CD4-positive, alpha-beta T cell treated with Interleukin-15 for 4 hours (primary cell): ENCODE results near the gene UQCRHL.
A peak's percentile ranks its signal among the peaks of the same experiment; 100 is the strongest.
"Not testable (repeated sequence)": the region's sequence is repeated elsewhere in the genome, so short reads cannot be mapped to it uniquely, and the experiment has no call there.

Source experiments
- DNase-seq: peaks from one replicate; pipeline ENCODE4 v3.0.0-alpha.2; 2020; ENCODE audit warnings: low spot score

UQCRHL gene

DNA sequence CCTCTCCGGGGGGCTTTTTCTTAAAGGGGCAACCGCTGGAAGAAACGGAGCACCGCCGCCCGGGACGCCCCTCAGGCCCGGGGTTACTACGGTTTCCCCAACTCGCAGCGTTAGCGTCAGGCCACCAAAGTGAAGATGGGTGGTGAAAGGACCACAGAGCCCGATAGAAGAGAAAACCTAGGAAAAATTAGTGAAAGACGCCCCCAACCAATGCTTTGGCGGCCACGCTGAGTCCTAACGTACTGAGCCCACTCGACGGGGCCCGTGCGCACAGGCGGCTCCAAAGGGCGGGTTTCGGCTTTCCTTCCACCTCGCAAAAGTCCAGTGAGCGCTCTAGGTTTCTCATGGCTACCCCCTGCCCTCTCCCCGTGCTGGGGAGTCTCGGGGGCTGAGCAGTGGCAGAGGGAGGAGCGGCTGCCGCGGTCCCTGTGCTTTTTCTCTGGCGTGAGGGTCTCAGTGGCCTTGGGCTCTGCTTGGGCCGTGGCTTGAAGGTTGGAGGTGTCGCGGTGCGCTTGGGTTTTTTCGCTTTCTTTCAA is 27.8 kb upstream of the UQCRHL start:
- no peak for DNase-seq

DNA sequence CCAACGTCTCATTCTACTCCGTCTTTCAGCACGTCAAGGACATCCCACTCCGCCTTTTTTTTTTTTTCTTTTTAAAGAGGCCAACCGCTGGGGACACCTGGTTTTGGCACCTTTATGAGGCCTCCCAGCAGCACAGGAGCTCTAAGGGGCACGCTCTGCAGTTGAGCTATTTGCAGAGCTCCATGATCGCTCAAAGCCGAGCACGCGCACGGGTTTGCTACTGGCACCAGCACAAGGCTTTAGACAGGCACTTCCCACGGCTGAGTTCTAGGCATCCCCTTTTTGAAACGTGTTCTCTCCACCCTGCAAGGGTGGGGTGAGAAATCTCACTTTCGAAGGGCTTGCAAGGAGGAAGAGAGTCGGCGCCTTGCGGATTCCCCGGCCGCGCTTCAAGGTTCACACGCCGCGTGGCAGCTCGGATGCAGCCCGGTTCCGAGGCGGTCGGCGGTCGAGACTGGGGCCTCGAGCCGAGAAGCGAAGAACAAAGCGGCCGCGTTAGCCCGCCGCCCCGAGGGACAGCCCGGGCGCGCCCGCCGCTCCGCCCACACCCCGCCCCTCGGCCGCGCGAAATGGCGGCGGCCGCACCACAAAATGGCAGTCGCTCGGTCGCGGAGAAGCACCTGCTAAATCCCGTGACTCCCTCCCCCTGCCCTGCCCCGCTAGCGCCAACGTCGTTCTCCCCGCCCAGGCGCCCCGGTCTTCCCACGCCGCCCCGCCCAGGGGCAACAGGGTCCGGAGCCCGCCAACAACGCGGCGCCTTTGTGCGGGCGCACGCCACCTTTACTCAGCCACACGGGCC is 27.2 kb upstream of the UQCRHL start:
- DNase-seq: peak; percentile 86

DNA sequence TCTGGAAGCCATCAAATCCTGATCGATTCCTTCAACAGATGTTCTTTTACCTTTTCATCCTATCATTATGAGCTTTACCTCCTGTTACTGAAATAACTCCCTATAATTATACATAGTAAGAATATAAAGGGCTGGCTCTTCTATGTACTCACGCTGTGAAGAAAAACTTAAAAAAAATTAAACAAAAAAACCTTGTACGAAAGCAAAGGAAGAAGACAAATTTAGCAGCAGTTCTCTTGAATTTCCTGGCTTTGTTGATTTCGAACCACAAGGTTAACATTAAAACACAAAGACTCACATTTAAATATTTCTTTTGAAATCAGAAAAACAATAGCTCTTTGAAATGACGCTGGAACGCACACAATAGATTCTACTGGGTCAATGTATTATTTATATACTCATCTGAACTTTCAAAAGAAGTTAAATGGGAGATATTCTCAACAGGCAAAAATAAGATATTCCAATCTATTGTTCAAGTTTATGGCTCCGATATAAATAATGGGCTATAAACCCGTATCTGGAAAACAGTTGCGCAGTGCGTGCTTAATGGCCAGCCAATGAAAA is 26.5 kb upstream of the UQCRHL start:
- DNase-seq: no peak

DNA sequence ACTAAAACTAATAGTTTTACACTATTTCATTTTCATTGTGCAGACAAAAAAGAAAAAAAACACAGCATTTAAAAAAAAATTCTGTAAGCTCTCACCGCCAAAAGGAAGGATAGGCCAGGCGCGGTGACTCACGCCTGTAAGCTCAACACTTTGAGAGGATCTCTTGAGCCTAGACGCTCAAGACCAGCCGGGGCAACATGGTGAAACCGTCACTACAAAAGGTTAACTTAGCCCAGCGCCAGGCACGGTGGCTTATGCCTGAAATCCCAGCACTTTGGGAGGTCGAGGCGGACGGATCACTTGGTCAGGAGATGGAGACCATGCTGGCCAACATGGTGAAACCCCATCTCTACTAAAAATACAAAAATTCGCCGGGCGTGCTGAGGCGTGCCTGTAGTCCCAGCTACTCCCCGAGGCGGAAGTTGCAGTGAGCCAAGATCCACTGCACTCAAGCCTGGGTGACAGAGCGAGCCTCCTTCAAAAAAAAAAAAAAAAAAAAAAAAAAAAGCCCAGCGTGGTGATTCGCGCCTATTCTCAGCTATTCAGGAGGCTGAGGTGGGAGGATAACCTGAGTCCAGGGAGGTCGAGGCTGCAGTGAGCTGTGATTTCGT is 25.7 kb upstream of the UQCRHL start:
- DNase-seq: peak; percentile 57

DNA sequence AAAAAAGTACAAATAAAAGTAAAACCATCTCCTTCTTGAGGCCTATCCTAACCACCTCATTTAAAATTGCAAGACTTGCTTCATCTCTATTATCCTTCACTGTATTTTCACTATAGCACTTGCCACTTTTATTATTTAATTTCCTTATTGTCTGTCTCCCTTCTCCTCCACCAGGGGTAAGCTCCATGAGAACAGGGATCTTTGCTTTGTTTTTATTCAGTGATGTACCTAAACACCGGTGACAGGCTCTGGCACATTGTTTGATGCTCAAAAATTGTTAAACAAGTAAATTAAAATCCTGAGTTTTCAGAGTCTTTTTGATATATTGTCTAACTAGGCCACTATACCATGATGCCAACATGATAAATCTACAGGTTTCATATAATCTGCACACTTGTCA is 22.8 kb upstream of the UQCRHL start:
- no peak for DNase-seq

DNA sequence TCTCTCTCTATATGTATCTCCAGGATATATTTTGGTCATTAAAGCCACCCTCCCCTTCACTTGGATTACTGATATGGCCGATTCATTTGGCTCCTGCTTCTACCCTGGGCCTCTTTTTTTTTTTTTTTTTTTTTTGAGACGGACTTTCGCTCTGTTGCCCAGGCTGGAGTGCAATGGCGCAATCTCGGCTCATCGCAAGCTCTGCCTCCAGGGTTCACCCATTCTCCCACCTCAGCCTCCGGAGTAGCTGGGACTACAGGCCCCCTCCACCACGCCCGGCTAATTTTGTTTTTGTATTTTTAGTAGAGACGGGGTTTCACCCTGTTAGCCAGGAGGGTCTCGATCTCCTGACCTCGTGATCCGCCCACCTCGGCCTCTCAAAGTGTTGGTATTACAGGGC is 21.5 kb upstream of the UQCRHL start:
- not testable (repeated sequence) for DNase-seq

DNA sequence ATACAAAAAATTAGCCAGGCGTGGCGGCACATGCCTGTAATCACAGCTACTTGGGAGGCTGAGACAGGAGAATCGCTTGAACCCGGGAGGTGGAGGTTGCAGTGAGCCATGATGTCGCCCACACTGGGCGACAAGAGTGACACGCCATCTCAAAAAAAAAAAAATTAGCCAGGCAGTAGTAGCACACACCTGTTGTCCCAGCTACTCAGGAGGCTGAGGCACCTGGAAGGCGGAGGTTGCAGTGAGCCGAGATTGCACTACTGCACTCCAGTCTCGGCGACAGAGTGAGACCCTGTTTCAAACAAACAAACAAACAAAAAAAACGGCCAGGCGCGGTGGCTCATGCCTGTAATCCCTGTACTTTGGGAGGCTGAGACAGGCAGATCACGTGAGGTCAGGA is 20.1 kb upstream of the UQCRHL start:
- DNase-seq: not testable (repeated sequence)

DNA sequence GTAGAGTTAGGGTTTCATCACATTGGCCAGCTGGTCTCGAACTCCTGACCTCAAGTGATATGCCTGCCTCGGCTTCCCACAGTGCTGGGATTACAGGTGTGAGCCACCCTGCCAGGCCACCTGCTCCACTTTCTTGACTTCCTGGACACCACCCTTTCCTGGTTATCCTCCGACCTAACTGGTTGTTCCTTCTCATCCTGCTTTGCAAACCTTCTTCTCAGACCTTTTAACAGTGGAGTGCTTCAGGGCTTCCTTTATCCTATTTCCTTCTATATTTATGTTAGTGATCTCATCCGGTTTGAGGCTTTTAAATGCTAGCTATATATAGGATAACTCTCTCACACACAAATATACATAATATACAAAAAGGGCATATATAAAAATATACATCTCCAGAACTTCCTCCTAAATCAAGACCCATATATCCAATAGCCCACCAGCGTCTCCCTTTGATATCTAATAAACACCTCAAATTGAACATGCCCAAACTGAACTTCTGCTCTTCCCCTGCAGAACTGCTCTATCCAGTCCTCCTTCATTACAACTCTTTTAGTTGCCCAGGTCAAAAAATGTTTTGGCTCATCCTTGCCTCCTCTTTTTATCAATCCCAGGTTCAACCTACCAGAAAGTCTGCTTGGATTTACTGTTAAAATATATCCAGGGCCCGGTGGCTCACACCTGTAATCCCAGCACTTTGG is 19.5 kb upstream of the UQCRHL start:
- no peak for DNase-seq

DNA sequence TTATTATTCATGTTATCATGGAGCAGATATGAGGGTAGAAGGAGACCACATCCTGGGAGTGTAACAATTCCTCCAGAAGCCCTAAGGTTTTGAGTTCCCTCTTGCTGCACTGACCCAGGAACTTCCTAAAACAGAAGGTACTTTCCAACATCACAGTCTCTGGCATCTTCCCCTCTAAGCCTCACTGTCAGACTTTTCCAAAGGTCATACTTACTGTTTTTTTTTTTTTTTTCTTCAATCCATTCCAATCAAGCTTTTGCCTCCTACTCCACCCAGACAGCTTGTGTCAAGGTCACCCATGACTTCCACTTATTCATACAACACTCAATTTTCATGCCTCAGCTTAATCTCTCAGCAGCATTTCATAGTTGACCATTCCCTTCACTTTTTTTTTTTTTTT is 18.4 kb upstream of the UQCRHL start:
- DNase-seq: no peak

DNA sequence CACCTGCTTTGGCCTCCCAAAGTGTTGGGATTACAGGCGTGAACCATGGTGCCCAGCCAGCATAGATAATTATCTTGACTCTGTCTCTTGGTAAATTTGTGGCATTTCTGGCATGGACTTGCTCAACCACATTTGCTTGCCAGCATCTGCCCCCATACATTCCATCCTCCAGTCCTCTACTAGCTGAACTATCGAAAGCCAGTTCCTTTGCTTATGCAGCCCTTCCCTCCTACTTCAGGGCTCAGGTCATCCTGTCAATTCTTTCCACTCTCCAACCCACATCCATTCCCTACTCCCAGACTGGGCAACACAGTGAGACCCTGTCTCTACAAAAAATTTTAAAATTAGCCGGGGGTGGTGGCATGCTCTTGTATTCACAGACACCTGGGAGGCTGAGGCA is 13.0 kb upstream of the UQCRHL start:
- DNase-seq: no peak

DNA sequence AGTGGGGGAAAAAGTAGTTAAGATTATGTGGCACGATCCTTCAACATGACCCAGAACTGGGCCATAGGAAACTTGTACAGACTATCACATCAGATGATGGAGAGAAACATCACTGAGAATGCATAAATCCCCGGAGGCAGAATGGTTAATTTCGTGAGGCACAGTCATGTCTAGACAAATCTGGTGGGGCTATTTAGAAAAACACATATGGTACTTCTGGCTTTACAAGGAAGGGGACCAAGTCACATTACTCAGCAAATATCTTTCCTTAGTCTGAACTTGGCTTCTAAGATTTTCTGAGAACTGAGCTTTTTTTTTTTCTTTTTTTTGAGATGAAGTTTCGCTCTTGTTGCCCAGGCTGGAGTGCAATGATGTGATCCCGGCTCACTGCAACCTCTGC is 9.2 kb upstream of the UQCRHL start:
- no peak for DNase-seq

DNA sequence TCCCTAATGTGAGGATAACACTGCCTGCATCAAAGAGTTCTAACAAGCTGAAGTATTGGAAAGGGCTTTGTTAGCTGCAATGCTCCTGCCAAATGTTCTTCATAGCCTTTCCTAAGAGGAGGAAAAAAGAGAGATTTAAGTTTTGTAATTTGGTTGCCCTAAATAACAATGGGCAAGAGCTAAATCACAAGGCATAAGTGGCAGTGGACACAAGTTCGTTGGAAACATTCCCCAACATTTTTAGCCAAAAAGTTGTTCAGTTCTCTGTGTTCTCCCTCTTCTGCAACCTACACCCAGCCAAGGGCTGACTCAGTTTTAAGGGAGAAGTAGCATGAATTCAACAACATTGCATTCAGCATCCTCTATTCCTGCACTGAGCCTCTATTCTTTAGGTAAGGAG is 2.6 kb upstream of the UQCRHL start:
- DNase-seq: no peak

DNA sequence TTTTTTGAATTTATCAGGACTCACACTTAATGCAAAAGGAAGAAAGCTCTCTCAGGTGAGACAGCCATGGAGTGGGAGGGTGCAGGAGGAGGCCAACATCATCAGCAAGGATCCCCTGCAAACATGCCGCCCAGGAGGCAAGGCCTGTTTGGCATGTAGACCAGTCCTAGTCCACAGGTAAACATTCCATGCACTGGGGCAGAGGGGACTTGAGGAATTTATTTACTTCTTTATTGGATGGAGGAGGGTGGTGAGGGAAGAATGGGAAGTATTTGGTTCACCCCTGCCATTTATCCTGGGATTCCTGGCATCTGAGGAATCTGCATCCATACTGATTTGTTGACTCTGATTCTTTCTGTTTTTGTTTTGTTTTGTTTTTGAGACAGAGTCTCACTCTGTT is 1.5 kb upstream of the UQCRHL start:
- DNase-seq: no peak

DNA sequence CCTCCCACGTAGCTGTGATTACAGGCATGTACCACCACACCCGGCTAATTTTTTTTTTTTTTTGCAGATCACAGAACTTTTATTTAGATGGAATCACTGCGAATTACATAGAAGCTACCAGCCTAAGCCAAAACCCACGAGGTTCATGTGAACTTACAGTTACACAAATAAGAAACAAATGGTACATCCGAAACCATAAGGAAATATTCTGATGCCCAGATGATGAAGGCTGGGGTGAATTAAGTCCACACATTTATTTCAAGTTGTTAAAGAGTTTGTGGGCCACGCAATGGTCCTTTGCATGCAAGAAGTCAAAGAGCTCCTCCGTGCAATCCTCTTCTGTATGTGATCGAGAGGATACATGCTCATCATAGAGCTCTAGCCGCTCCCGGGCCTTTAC is 328 bp downstream of the UQCRHL start:
- DNase-seq: no peak

DNA sequence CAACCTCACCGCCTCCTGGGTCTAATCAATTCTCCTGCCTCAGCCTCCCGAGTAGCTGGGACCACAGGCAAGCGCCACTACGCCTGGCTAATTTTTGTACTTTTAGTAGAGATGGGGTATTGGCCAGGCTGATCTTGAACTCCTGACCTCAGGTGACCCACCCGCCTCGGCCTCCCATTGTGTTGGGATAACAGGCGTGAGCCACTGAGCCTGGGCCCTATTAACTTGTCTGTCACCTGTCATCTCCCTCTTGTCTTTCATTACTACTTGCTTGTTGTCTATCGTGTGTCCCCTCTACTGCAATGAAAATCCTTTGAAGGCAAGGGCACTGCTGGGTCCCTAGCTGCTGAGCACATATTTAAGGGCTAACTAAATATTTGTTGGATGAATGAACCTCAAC is 3.4 kb downstream of the UQCRHL start:
- no peak for DNase-seq

DNA sequence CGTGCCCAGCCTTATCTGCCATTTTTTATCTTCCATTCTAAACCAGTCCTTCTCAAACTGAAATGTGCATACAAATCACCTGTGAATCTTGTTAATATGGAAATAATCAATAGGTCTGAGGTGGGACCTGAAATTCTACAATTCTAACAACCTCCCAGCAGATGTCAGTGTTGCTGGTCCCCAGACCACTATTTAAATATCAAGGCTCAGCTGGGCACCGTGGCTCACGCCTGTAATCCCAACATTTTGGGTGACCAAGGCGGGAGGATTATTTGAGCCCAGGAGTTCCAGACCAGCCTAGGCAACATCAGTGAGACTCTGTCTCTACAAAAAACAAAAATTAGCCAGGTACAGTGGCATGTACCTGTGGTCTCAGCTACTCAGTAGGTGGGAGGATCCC is 4.1 kb downstream of the UQCRHL start:
- DNase-seq: peak; percentile 25

DNA sequence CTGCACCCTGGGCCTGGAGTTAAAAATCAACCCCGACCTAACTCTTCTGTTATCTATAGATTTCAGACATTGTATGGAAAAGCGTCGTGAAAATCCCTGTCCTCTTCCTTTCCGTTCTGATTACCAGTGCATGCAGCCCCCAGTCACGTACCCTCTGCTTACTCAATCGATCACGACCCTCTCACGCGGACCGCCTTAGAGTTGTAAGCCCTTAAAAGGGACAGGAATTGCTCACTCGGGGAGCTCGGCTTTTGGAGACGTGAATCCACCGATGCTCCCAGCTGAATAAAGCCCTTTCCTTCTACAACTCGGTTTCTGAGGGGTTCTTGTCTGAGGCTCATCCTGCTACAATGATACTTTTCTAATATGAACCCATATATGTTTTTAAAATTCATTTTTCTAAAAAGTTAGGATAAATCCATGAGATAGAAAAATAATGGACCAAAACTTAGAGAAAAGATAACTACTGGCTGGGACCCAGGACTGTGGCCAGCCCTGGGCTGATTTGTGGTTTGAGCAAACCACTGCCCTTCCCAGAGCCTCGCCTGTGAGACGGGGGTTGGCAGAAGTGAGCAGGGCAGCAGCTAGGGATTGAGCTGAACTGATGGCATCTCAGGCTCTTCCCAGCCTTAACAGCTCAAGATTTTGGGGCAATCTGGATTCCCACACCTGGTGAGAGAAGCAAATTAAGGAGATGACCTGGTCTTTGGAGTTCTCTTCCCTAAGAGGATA is 5.0 kb downstream of the UQCRHL start:
- no peak for DNase-seq

DNA sequence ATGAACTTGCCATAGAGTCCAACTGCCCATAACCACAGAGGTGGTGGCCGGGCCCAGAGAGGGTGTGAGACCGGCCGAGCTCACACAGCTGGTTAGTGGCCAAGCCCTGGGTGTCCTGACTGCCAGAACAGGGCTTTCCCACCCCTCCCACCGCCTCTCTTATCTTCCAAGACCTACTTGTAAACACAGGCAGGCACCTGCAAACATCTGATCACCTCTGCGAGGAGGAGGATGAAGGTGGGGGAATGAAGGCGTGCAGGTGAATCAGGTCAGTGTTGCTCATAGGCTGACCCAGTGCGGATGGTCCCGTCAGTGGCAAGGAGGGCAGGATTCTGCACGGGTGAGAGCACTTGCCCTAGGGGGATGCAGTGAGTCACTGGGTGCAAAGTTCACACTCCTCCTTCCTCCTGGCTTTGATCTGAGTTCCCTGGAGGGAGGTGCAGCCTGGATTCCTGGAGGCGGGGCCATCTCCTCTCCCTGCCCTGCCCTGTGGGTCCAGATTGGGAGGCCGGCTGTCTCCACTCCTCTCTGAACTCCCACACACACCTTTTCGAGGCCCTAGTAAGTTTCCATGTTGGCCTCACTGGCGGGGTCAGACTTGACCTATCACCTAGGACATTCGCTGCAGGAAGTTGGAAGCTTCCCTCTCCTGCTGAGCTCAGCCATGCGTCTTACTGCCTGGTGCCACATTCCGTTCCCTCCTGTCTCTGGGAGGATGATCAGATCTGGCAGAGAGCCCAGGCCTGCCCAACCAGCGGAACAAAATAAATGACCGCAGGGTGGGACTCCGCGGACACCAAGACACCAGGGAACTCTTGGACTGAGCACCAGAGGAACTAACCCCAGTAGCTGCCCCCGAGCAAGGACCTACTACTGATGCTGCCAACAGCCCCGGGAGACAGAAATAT is 7.3 kb downstream of the UQCRHL start:
- no peak for DNase-seq

DNA sequence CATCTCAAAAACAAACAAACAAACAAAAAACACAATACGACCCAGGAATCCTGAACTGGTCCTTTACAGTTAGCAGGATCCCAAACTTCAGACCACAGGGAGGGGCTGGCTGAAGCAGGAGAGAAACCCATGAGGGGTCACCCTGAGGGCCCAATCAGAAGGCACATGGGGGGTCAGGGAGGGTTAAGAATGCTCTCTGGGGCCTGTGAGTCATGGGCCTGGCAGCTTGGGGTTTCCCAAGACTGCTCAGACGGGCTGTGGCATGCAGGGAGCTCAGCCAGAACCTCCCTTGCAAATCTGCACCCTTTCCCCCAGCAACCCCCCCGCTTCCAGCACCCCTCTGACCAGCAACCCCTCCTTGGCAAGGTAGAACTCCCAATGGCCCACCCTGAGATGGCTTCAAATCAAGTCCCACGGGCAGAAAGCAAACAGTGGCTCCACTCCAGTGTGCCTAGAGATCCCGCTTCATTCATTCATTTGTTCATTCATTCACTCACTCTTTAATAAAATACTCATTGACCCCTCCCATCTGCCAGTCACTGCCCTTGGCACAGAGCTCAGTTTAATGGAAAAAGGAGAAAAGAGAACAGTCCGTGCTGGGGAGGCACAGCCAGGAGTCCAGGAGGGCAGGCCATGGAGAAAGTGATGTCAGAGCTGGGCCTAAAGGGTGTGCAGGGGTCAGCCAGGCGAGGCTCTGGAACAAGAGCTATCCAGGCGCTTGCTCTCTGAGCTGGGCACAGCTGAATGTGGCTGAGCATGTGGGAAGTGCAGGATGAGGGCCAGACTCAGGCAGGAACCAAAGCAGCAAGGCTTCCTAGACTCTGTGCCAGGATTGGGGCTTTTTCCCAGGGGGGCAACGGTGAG is 8.2 kb downstream of the UQCRHL start:
- no peak for DNase-seq
